HG02588 (cell line): ENCODE results near the gene PRKRIP1.
"Not testable (repeated sequence)": the region's sequence is repeated elsewhere in the genome, so short reads cannot be mapped to it uniquely, and the experiment has no call there.

Experiments
- ATAC-seq: cut with Tn5 transposase; IDR thresholded peaks from one replicate; pipeline ENCODE4 v1.9.1; 2021; ENCODE audit warnings: mild to moderate bottlenecking, moderate library complexity; ENCODE audit not compliant: unreplicated experiment

PRKRIP1 gene

GRCh38 chr7:102474736-102475435, 78.7 kb downstream of the PRKRIP1 start:
- not testable (repeated sequence) for ATAC-seq
